GM19328 (cell line): ENCODE data around the gene CHD5.
"Not testable (repeated sequence)": the region's sequence is repeated elsewhere in the genome, so short reads cannot be mapped to it uniquely, and the experiment has no call there.

Experiments used
- ATAC-seq: cut with Tn5 transposase; IDR thresholded peaks from one replicate; pipeline ENCODE4 v1.9.1; 2021; ENCODE audit warnings: mild to moderate bottlenecking, moderate library complexity; ENCODE audit not compliant: unreplicated experiment

The CHD5 gene

DNA sequence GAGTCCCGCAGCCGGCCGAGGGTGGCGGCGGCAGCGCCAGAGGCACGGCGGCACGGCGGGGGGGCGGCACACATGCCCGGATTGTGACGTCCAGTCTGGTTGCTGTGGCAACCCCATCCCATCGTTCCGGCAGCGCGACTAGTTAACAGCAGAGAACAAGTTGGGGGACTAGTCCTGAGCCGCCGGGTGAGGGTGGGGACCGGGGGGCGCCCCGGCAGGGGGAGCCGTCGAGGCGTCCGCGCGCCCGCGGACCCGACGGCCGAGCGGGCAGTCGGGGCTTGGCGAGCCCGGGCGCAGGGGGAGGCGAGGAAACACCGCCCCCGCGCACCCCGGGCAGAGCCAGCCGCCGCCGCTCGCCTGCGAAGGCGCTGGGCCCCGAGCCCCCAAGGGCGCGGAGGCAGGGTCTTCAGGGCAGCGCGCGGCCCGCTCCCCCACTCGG, at the start of gene CHD5:
TSS of gene CHD5 (minus strand) at position 54 of the 439 bp plus-strand sequence. CDS start 298 bp downstream, outside the sequence.
- ATAC-seq = no peak

DNA sequence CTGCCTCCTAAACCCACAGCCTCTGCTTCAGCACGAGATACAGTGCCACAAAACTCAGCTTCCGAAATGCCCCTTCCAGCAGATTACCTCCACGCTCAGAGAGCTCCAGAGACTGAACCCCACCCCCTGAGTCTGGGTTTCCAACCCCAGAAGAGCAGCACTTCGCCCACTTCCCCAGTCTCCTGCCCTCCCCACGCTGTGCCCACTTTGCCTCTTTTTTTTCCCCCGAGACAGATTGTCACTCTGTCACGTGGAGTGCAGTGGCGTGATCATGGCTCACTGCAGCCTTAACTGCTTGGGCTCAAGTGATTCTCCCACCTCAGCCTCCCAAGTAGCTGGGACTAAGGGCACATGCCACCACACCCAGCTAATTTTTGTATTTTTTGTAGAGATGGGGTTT, 45.5 kb upstream of the CHD5 start:
- no peak for ATAC-seq

- ATAC-seq = no peak
Measured at GRCh38 chr1:6224718-6225117, 44.6 kb upstream of the CHD5 start.

DNA sequence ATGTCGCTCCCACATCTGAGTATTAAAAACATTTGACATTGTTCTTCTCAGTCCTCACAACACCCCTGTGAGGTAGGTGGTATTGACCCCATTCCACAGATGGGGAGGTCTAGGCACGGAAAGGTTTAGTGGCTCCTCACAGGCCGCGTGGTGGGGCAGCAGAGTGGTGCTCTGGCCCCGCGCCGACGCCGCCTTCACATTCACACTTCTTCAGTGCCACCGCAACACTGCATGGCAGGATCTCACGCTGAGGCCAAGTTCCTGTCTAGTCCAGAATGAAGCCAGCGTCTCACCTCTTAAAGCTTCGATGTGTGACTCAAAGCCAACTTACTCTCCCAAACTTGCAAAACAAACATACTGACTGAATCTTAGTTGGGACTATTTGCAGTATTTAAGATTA, 43.5 kb upstream of the CHD5 start:
- no peak for ATAC-seq

DNA sequence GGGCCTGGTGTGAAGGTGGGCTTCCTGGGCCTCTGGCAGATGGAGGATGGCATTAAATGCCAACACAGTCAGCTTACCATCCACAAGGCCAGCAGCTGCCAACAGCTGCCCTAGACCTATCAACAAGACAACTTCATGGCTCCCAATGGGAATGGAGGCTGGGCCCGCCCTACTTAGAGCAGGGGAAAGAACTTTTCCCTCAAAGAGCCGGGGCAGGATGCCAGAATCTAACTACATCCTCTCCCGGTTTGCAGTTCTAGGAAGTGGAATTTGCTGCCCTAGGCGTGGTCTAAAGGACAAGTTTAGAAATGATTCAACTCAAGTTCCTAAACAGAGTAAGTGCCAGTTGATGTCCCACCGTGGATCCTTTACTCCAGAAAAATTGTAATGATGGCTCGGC, 42.5 kb upstream of the CHD5 start:
- no peak for ATAC-seq

GRCh38 chr1:6221210-6221784, 41.2 kb upstream of the CHD5 start:
- no peak for ATAC-seq

DNA sequence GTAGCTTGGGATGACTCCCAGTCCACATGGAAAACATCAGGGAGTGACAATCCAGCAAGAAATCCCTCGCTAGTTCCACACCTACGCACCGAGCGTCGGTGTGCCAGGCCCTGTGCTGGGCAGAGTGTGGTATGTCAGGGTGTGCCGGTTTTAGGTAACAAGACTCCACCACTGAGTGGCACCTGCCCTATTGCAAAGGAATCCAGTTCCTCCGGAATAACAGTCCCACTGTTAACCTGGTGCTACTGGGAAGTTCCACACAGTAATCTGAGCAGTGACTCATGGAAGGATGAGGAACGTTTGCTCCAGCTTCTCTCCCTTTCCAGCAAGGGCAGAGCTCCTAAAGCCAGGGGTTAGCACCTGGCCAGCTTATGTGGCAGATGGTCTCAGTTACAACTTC, 40.1 kb upstream of the CHD5 start:
- no peak for ATAC-seq

DNA sequence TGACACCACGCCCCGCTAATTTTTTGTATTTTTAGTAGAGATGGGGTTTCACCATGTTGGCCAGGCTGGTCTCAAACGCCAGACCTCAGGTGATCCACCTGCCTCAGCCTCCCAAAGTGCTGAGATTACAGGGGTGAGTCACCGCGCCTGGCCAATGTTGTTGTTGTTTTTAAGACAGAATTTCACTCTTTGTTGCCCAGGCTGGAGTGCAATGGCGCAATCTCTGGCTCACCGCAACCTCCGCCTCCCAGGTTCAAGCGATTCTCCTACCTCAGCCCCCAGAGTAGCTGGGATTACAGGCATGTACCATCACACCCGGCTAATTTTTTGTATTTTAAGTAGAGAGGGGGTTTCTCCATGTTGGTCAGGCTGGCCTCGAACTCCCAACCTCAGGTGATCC, 39.5 kb upstream of the CHD5 start:
- ATAC-seq = not testable (repeated sequence)

- no peak for ATAC-seq
Measured at GRCh38 chr1:6218375-6219164, 38.4 kb upstream of the CHD5 start.

- no peak for ATAC-seq
Measured at GRCh38 chr1:6212193-6212959, 32.3 kb upstream of the CHD5 start.

DNA sequence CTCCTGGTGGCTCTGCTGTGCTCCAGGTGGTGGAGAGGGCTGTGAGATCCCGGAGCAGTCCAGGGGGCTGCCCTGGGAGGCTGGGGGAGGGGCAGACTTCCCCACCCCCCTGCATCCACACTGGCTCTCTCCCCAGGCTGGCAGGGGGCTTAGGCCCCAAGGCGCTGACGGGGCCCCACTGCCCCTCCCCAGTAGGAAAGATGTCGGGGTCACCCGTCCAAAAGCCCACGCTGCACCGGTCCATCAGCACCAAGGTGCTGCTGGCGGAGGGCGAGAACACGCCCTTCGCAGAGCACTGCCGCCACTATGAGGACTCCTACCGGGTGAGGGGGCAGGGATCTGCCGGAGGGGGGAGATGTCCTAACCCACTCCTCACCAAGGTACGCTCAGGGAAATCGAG, 31.6 kb upstream of the CHD5 start:
- no peak for ATAC-seq

- ATAC-seq = no peak
Measured at GRCh38 chr1:6210591-6211355, 30.7 kb upstream of the CHD5 start.

DNA sequence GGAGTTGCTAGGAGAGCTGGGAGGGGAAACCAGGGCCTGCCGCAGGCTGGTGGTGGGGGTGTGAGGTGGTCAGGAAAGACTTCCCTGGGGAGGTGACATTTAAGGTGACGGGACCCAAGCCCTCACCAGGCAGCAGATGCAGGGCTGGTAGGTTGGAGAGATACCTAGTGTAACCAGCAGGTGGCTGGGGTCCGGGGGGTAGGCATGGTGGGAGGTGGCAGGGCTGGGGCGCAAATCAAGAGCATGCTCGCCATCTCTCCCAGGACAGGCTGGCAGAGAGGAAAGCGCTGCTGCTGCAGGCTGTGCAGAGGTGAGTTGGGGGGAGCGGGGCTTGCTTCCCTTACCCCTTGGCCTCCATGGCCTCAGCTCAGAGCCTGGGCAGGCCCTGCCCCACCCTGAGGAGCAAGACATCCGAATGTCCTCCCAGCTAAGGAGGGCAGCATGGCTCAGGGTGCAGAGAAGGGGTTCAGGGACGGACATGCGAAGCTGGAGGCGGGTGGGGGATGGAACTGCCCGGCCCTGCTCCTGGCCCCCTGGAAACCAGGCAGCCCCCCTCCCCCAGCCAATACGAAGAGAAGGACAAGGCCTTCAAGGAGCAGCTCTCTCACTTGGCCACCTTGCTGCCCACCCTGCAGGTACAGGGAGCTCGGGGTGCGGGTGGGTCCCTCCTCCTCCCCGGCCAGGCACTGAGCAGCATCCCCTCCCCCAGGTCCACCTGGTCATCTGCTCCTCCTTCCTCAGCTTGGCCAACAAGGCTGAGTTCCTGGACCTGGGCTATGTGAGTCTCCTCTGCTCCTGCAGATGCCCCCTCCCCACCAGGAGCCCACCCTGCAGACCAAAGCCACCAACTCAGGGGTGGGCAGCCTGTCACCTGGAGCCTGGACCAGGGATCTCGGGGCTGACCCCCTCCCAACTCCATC, 29.8 kb upstream of the CHD5 start:
- no peak for ATAC-seq

DNA sequence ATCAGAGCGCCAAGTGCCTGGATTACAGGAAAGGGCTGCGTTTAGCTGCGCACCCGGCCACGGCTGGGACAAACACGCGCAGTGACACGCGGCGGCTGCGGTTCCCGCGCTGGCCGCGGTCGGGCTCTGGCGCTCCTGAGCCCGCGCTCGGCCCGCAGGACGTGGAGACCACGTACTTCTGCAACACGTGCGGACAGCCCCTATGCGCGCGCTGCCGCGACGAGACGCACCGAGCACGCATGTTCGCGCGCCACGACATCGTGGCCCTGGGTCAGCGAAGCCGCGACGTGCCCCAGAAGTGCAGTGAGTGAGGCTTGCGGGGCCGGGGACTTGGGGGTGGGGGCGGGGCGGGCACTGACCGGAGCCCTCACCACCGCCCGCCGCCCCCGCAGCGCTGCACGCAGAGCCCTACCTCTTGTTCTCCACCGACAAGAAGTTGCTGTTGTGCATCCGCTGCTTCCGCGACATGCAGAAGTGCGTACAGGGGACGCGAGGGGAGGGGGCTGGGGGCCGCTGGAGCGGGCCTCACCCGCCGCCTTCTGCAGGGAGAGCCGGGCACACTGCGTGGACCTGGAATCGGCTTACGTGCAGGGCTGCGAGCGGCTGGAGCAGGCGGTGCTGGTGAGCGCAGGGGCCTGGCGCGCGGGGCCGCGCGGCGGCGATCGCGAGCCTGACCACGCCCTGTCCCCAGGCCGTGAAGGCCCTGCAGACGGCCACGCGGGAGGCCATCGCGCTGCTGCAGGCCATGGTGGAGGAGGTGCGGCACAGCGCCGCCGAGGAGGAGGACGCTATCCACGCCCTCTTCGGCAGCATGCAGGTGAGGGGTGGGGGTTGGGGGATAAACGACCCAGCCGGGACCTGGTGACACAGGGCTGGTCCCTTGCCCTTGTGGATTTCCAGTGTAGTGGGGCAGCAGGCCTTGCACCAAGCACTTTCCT, 28.9 kb upstream of the CHD5 start:
- no peak for ATAC-seq

DNA sequence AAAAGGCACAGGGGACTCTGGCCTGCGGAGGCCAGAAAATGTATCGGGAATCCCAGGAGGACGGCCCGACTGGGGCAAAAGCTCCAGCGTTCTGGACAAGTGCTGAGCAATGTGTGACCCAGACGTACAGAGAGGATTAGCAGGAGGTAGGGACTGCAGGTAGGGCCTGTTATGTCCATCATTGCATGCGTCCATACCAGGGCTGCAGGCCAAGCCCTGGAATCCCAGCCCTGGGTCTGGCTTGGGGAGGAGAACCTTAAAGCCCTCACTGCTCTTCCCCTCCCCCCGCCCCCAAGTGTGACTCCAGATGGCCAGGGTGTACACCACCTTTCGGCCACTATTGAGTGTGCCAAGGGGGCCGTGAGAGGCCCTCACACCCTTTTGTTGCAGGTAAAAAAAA, 27.8 kb upstream of the CHD5 start:
- ATAC-seq = no peak

- no peak for ATAC-seq
Measured at GRCh38 chr1:6207075-6207885, 27.2 kb upstream of the CHD5 start.

- no peak for ATAC-seq
Measured at GRCh38 chr1:6206520-6206855, 26.4 kb upstream of the CHD5 start.

- ATAC-seq = no peak
Measured at GRCh38 chr1:6205849-6206519, 25.9 kb upstream of the CHD5 start, which contains the start of gene RNF207. RNF207 (plus strand) TSS chr1:6206119; CDS start chr1:6206536, 417 bp downstream.
